HG02759 (cell line): ENCODE results near the gene ULBP2.
"Not testable (repeated sequence)": the region's sequence is repeated elsewhere in the genome, so short reads cannot be mapped to it uniquely, and the experiment has no call there.

ENCODE experiments used
- ATAC-seq: cut with Tn5 transposase; IDR thresholded peaks from one replicate; pipeline ENCODE4 v1.9.1; 2021; ENCODE audit warnings: mild to moderate bottlenecking, moderate library complexity; ENCODE audit not compliant: unreplicated experiment

Gene ULBP2

GRCh38 chr6:149966319-149966718, 24.5 kb downstream of the ULBP2 start:
- not testable (repeated sequence) for ATAC-seq

- no peak for ATAC-seq
Observed at GRCh38 chr6:149967591-149967990, 25.8 kb downstream of the ULBP2 start.

GRCh38 chr6:149967999-149968398, 26.2 kb downstream of the ULBP2 start:
- ATAC-seq, result not testable (repeated sequence)

- ATAC-seq, result not testable (repeated sequence)
Observed at GRCh38 chr6:149968909-149969308, 27.1 kb downstream of the ULBP2 start.

- no peak for ATAC-seq
Observed at GRCh38 chr6:149969635-149970034, 27.8 kb downstream of the ULBP2 start.

- not testable (repeated sequence) for ATAC-seq
Observed at GRCh38 chr6:149974394-149974793, 32.6 kb downstream of the ULBP2 start.

- ATAC-seq, result no peak
Observed at GRCh38 chr6:149974825-149975224, 33.0 kb downstream of the ULBP2 start.

GRCh38 chr6:149975400-149975799, 33.6 kb downstream of the ULBP2 start:
- no peak for ATAC-seq

- ATAC-seq, result no peak
Observed at GRCh38 chr6:149977221-149977620, 35.4 kb downstream of the ULBP2 start.

GRCh38 chr6:149978610-149979009, 36.8 kb downstream of the ULBP2 start:
- no peak for ATAC-seq

- no peak for ATAC-seq
Observed at GRCh38 chr6:149979293-149979692, 37.5 kb downstream of the ULBP2 start.

- no peak for ATAC-seq
Observed at GRCh38 chr6:149983145-149983544, 41.3 kb downstream of the ULBP2 start.

GRCh38 chr6:149984773-149985172, 43.0 kb downstream of the ULBP2 start:
- ATAC-seq, result no peak

- ATAC-seq, result no peak
Observed at GRCh38 chr6:149985481-149985937, 43.7 kb downstream of the ULBP2 start.

GRCh38 chr6:149987602-149988107, 45.8 kb downstream of the ULBP2 start:
- no peak for ATAC-seq

- ATAC-seq, result no peak
Observed at GRCh38 chr6:149988550-149989346, 46.9 kb downstream of the ULBP2 start.

- no peak for ATAC-seq
Observed at GRCh38 chr6:149990212-149990660, 48.4 kb downstream of the ULBP2 start.

- ATAC-seq, result peak; percentile 47
Observed at GRCh38 chr6:149990661-149991471, 49.1 kb downstream of the ULBP2 start.

- peak; percentile 69 for ATAC-seq
Observed at GRCh38 chr6:149991472-149991795, 49.6 kb downstream of the ULBP2 start.

- ATAC-seq, result no peak
Observed at GRCh38 chr6:149991838-149992237, 50.0 kb downstream of the ULBP2 start.

- no peak for ATAC-seq
Observed at GRCh38 chr6:149995235-149995750, 53.5 kb downstream of the ULBP2 start.
